HTR-8/SVneo (cell line): Measurements from ENCODE around the gene GABRB1.

Experiments
- DNase-seq: peaks from one replicate; pipeline ENCODE4 v3.0.0; 2011; ENCODE audit warnings: low spot score, mixed read lengths; ENCODE audit not compliant: insufficient read length
- FAIRE-seq: peaks from 2 replicates; lab custom pipeline; 2011; peaks lifted over from hg19 to GRCh38; lab: Jason Lieb, UNC

GABRB1 gene

GRCh38 chr4:47198791-47199190, 167.4 kb downstream of the GABRB1 start:
- FAIRE-seq: no peak
- DNase-seq: no peak

GRCh38 chr4:47203593-47203992, 172.2 kb downstream of the GABRB1 start:
- DNase-seq: no peak
- FAIRE-seq: no peak

- DNase-seq (no peak), FAIRE-seq (no peak)
Measured at GRCh38 chr4:47207555-47207954, 176.2 kb downstream of the GABRB1 start.

DNA sequence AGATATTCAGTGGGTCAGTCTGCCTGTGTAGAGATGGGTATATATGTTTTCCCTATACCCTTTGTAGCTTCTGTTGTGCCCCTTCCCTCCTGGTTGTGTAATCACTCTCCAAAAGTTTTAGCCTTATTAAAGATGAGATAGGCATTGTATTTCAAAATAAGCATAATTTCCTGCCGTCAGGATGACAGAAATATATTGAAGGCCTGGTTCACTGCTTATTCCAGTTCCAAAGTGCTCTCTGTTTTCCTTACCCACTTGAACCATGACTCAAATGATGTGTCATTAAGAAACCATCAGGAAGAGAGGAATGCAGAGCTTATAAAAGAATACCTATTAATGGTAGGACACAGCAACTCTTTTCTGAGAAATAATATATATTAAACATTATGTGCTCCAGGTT, 178.5 kb downstream of the GABRB1 start:
- peak; percentile 13 for DNase-seq
- no peak for FAIRE-seq

DNA sequence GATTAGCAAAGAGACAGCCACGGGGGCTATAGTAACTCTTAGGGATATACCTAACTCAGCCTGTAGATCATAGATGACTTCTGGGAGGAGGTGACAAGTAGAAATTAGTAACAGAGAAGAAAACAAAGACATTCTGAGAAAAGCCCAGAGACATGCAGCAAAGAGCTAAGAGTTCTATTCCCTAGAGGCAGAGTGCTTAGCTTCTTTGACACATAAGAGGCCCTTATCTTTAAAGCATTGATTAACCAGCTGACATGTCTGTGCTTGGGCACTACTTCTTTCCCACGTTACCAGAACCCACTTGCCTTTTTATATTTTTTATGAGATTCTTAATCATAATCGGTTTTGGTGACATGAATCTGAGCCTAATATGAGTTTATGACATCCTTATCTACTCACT, 179.5 kb downstream of the GABRB1 start:
- no peak for DNase-seq
- no peak for FAIRE-seq

GRCh38 chr4:47213106-47213505, 181.7 kb downstream of the GABRB1 start:
- FAIRE-seq (no peak), DNase-seq (no peak)

DNA sequence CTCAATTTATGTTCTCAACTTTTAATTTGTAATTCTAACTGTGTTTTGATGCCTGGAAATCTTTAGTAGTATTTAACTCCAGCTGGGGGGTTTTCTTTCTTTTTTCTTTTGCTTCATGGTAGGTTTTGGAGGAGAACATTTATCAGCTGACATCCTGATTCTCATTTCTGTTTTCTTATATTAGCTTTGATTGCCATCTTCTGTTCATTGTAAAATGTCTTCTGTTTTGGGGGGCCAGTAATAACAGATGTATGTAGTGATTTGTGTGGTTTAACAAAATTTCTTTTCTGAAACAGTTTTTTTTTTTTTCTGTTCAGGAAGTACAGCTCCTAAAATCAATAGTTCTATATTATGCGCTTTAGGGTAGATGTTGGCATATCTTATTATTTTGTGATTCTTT, 182.2 kb downstream of the GABRB1 start:
- no peak for DNase-seq
- no peak for FAIRE-seq

DNA sequence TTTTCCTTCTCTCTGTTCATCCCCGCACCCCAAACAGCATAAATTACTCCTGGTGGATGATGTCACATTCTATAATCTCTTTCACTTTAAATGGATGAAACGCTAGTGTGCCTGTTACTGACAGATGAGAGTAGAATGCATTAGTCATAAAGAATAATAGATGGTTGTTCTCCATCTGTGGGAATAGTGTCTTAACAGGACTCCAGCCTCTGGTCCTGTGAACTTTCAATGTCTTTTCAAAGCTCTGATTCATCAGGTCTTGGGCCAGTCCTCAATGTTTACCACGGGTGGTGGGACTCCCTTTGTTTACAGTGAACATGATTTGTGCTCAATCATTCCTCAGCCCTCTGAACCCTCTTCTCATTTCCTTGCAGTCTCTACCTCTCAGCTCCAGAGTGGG, 182.6 kb downstream of the GABRB1 start:
- peak; percentile 46 for FAIRE-seq
- DNase-seq: peak; percentile 36

DNA sequence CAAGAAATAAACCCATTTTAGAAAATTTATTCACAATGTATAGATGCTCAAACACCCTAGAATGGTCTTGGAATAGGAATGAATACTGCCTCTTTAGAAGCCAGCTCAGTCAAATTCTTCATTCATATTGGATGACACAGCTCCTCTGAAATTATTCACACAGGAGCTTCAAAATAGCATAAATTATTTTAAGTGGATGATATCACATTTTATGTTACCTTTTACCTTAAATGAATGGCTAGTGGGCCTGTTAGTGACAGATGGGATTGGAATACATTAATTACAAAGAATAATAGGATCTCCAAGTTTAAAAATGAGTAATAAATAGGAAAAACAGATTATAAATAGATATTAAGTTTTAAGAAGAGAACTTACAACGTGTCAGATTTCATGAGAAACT, 184.4 kb downstream of the GABRB1 start:
- DNase-seq (no peak), FAIRE-seq (no peak)

GRCh38 chr4:47217291-47217690, 185.9 kb downstream of the GABRB1 start:
- FAIRE-seq (no peak), DNase-seq (no peak)

- DNase-seq: no peak
Measured at GRCh38 chr4:47217884-47218283, 186.5 kb downstream of the GABRB1 start.

GRCh38 chr4:47218631-47219030, 187.3 kb downstream of the GABRB1 start:
- FAIRE-seq: no peak
- no peak for DNase-seq

More at GRCh38 chr4:47217884-47218283, 186.5 kb downstream of the GABRB1 start:
- no peak for FAIRE-seq

- FAIRE-seq: no peak
- no peak for DNase-seq
Measured at GRCh38 chr4:47219586-47219985, 188.2 kb downstream of the GABRB1 start.

GRCh38 chr4:47221721-47222120, 190.4 kb downstream of the GABRB1 start:
- DNase-seq: no peak
- FAIRE-seq: no peak

DNA sequence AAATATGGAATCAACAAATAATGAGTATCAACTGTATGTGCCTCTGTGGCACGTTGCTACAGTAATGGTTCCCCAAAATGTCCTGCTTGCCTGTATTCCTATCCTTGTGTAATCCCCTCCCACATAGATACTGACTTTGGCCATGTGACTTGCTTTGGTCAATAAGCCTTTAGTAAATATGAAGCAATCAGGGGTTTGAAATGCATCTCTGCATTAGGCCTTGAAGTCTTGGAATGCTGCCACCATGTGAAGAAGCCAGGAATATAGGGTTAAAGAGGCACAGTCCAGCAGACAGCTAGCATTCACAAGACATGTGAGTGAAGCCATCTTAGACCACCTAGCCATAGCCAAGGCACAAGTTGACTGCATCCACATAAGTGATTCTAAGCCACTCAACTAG, 190.9 kb downstream of the GABRB1 start:
- FAIRE-seq (no peak), DNase-seq (no peak)

DNA sequence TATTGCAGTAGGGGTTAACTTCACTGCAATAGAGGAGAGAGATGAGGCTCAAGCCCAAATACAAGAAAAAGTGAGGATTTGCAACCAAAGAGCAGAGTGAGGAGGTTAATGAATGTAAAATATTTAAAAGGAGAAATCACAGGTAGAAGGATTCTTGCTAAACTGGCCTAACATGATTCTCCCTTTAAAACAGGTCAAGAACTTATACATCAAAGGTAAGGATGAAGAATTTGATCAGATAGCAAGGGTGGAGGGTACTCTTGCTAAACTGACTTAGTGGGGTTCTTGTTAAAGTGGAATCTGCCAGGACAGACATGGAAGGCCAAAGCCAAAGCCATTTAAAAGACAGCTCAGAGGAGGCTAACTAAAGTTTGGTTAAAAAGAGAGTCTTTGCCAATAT, 193.0 kb downstream of the GABRB1 start:
- no peak for FAIRE-seq
- no peak for DNase-seq

DNA sequence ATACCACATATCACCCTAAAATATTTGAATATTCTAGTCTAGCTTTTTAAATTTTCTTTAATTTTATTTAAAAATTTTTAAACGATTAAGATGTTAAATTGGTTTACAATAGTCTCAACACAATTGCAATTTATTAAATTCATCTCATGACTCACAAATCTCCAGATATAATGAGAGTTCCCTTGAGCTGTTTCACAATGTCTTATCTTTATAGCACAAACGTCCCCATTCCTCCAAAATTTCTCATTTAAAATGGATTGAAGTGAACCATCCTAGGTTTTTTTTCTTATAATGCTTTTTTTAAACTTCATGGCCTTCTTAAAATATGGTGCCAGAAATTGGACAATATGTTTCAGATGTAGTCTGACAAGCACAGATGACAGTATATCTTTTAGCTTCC, 204.4 kb downstream of the GABRB1 start:
- DNase-seq: no peak
- no peak for FAIRE-seq

DNA sequence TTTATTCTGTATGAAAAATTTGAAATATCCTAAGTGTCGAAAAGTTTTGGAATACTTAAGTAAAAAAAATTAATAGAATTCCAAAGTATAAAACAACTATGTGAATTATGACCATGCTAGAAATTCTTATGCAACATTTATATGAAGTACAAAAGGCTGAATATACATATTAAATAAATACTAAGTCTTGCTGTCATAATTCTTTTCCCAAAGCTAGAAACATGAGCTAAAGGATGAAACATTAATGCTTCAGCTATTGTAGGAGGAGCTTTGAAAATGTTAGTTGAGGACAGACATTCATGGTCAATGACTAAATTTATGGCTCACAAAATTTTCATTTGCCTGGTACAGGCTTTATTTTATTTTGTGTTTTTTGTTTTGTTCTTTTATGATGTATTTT, 207.3 kb downstream of the GABRB1 start:
- FAIRE-seq (no peak), DNase-seq (no peak)

DNA sequence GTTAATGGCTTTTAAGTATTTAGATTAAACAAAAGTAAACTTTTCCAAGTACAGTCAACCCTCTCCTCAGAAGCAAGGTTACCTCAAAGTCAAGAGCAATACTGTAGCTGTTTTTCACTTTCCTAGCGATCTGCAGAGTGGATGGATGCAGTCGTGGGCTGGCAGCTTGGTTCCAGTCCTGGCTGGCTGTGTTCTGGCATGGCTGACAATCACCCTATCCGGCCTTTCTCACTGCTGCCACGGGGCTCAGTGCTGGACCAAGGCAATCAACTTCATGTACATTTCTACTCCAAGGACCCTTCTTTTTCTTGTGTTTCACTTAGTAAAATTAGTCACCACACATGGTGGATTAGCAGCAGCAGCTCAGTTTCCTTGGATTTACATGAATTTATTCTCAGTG, 208.3 kb downstream of the GABRB1 start:
- no peak for DNase-seq
- no peak for FAIRE-seq

GRCh38 chr4:47251348-47252135, 220.2 kb downstream of the GABRB1 start:
- FAIRE-seq (no peak), DNase-seq (no peak)

- DNase-seq (no peak), FAIRE-seq (no peak)
Measured at GRCh38 chr4:47263721-47264120, 232.4 kb downstream of the GABRB1 start.

GRCh38 chr4:47270201-47270888, 239.0 kb downstream of the GABRB1 start:
- no peak for FAIRE-seq

More at GRCh38 chr4:47270201-47270888, 239.0 kb downstream of the GABRB1 start:
- no peak for DNase-seq
